Measurements from ENCODE around the gene NDST3. TPM values are rescaled to one million over a fixed set of nuclear protein-coding genes. Genes with fewer than 3 reads are reported as not detected.

Gene NDST3
- total and polyA plus RNA-seq, 2 experiments from 2014 or later, result 0.07 to 0.24 TPM

GRCh38 chr4:118171381-118171780 is 137.1 kb downstream of the NDST3 start:
- TF ChIP-seq CTCF (IDR thresholded peaks at IDR 0.05; ENCODE audit: low read depth, low read length), result no peak
- no peak overlapping the region for H3K27ac ChIP-seq
- H3K9me3 ChIP-seq (ENCODE audit: low read depth), result no peaks in the 10 kb centered on the region
- no peak for DNase-seq (ENCODE audit: low read depth in 1 of 2, low spot score in 1 of 2)
- H3K4me1 ChIP-seq (ENCODE audit: low read depth), result peaks cover 17% of the 10 kb centered on the region
- H3K4me3 ChIP-seq, result no peak overlapping the region
- no peaks in the 10 kb centered on the region for H3K36me3 ChIP-seq
- no peaks in the 10 kb centered on the region for H3K27me3 ChIP-seq

GRCh38 chr4:118173126-118173525 is 138.8 kb downstream of the NDST3 start:
- Histone ChIP-seq H3K27me3 (no peaks in the 10 kb centered on the region), H3K36me3 (no peaks in the 10 kb centered on the region), H3K9me3 (ENCODE audit: low read depth) (no peaks in the 10 kb centered on the region), H3K4me1 (ENCODE audit: low read depth) (peaks cover 17% of the 10 kb centered on the region), H3K27ac (no peak overlapping the region), H3K4me3 (no peak overlapping the region)
- DNase-seq (ENCODE audit: low read depth in 1 of 2, low spot score in 1 of 2), result peak in 1 of 2 donors; percentile 27
- no peak for TF ChIP-seq CTCF (IDR thresholded peaks at IDR 0.05; ENCODE audit: low read depth, low read length)

- Histone ChIP-seq H3K9me3 (ENCODE audit: low read depth) (no peaks in the 10 kb centered on the region), H3K36me3 (no peaks in the 10 kb centered on the region), H3K4me3 (no peak overlapping the region), H3K27me3 (no peaks in the 10 kb centered on the region), H3K27ac (no peak overlapping the region), H3K4me1 (ENCODE audit: low read depth) (peaks cover 17% of the 10 kb centered on the region)
- TF ChIP-seq CTCF (IDR thresholded peaks at IDR 0.05; ENCODE audit: low read depth, low read length), result no peak
- peak in 1 of 2 donors; percentile 84 for DNase-seq (ENCODE audit: low read depth in 1 of 2, low spot score in 1 of 2)
Observed at GRCh38 chr4:118173956-118174725, 139.9 kb downstream of the NDST3 start.

- no peak for TF ChIP-seq CTCF (IDR thresholded peaks at IDR 0.05; ENCODE audit: low read depth, low read length)
- Histone ChIP-seq H3K36me3 (no peaks in the 10 kb centered on the region), H3K4me3 (no peak overlapping the region), H3K4me1 (ENCODE audit: low read depth) (peaks cover 17% of the 10 kb centered on the region), H3K9me3 (ENCODE audit: low read depth) (no peaks in the 10 kb centered on the region), H3K27me3 (no peaks in the 10 kb centered on the region), H3K27ac (no peak overlapping the region)
- peak in 1 of 2 donors; percentile 19 for DNase-seq (ENCODE audit: low read depth in 1 of 2, low spot score in 1 of 2)
Observed at GRCh38 chr4:118175506-118175905, 141.2 kb downstream of the NDST3 start.

- DNase-seq (ENCODE audit: low read depth in 1 of 2, low spot score in 1 of 2), result no peak
- Histone ChIP-seq H3K27me3 (no peaks in the 10 kb centered on the region), H3K4me3 (no peak overlapping the region), H3K27ac (no peak overlapping the region), H3K9me3 (ENCODE audit: low read depth) (no peaks in the 10 kb centered on the region), H3K36me3 (no peaks in the 10 kb centered on the region), H3K4me1 (ENCODE audit: low read depth) (peaks cover 17% of the 10 kb centered on the region)
- TF ChIP-seq CTCF (IDR thresholded peaks at IDR 0.05; ENCODE audit: low read depth, low read length), result no peak
Observed at GRCh38 chr4:118177126-118177525, 142.8 kb downstream of the NDST3 start.

Measured in cardiac muscle cell (in vitro differentiated cells and primary cell).